ENCODE data around the gene SLCO4A1.

Gene SLCO4A1

GRCh38 chr20:62657956-62658355, 15.7 kb downstream of the SLCO4A1 start:
- no peak overlapping the region for H3K4me3 ChIP-seq (ENCODE audit: low read length)
- no peak for DNase-seq (ENCODE audit: low read depth, low spot score)

GRCh38 chr20:62658593-62659178, 16.4 kb downstream of the SLCO4A1 start:
- no peak for DNase-seq (ENCODE audit: low read depth, low spot score)
- H3K4me3 ChIP-seq (ENCODE audit: low read length), result no peak overlapping the region

DNA sequence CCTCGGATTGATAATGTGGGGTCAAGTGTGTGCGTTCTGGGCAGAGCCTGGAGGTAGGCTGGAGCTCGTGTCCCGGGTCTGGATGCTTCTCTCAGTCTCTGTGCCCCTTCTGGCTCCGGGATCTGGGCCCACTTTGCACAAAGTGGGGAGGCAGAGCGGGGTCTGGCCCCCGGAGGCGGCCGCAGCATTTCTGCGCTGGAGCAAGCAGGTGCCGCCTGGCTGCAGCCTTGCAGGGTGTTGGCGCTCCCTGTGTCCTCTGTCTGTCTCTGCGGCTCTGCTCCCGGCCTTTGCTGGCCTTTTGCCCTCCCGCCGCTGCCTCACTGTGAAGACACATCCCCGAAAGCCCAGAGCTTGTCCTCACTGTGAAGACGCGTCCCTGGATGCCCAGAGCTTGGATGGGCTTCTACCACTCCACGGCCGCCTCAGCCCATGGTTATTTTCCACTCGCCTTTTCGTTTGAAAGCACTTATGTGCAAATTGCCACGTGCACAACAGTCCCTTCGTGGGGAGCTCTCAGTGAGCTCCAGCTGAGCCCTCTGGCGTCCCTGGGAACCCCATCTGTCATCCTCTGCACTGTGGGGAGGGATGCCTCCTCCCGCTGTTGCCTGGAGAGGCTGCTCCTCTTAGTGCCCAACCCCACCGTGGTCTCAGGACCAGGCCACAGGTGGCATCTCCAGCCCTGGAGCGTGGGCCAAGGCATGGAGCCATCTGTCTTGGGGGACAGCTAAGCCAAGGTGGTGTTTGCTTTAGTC, 17.4 kb downstream of the SLCO4A1 start:
- DNase-seq (ENCODE audit: low read depth, low spot score), result no peak
- no peak overlapping the region for H3K4me3 ChIP-seq (ENCODE audit: low read length)

DNA sequence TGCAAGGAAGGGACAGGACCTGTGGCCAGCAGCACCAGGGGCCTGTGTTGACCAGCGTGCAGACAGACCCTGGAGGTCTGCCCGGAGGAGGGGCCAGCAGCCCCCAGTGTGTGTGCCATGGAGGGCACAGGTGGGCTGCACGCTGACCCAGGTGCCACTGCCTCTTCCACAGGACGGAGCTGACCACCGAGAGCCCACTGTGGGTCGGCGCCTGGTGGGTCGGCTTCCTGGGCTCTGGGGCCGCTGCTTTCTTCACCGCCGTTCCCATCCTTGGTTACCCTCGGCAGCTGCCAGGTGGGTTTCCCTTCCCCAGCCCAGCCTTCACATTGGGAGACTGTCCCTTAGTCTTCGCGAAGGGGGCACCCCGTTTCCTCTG, 17.9 kb downstream of the SLCO4A1 start:
- no peak overlapping the region for H3K4me3 ChIP-seq (ENCODE audit: low read length)
- no peak for DNase-seq (ENCODE audit: low read depth, low spot score)

DNA sequence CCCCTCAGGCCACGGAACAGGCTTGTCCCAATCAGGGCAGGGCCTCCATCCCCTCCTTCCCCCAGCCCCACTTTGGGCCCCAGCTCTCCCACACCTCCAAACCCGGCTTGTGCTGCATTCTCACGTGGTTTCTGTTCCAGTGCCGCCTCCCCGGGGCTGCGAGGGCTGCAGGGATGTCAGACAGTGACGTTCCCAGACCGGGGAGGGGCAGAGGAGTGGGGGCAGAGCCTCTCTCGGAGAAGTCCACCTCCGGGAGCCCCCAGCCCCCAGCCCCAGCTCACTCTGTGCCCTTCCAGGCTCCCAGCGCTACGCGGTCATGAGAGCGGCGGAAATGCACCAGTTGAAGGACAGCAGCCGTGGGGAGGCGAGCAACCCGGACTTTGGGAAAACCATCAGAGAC, 18.5 kb downstream of the SLCO4A1 start:
- no peak for DNase-seq (ENCODE audit: low read depth, low spot score)
- no peak overlapping the region for H3K4me3 ChIP-seq (ENCODE audit: low read length)

- no peak for DNase-seq (ENCODE audit: low read depth, low spot score)
- H3K4me3 ChIP-seq (ENCODE audit: low read length), result no peak overlapping the region
Observed at GRCh38 chr20:62661647-62662046, 19.3 kb downstream of the SLCO4A1 start.

DNA sequence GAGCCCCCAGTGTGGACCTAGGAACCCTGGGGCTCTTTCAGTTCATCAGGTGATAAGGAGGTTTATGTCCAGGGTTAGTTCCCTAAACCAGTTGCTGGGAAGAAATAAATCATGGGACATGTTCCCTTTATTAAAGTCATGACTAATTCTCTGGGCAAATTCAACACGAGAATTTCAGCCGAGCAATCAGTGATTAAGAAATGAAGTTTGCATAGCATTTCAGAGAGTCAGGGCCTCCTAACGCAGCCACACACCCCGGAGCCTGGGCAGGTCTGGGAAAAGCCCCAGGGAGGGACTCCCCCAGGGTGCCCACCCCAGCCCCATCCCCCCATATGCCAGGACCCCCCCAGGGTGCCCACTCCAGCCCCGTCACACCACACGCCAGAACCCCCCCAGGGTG, 20.1 kb downstream of the SLCO4A1 start:
- no peak overlapping the region for H3K4me3 ChIP-seq (ENCODE audit: low read length)
- no peak for DNase-seq (ENCODE audit: low read depth, low spot score)

DNA sequence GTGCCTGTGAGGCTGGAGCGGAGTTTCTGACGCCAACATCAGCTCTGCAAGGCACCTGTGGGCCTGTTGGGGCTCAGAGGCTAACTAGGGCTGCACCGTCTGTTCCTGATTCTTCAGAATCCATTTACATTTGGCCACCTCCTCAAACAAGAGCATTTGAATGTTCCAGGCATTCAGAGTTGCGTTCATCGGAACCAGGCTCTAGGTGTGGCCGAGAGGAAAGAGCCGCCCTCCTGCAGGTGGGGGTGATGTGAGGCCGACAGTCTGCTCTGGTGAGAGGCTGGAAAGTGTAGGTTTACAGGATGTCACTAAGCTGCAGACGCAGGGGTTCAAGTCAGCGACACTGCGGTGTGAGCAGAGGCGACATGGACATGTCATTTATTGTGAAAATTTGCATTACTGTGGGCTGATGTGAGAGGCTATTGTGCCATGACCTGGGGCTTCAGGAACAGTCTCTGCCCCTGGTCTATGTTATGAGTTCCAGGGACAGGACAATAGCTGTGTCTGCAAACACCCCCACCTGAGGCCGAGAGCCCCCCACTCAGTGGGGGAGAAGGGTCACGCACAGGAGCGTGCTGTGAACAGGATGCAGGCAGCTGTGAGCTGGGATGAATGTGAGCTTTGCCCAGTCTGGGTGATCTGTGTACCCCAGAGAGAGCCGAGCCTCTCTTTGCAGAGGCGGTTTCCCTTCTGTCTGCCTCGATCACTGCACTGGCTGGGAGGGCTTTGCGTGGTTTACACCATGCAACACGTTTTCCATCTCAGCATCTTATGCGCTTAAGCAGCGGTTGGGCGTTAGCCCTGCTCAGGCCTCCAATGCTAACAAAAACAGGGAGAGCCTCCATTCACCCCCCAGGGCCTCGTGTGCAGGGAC, 21.1 kb downstream of the SLCO4A1 start:
- H3K4me3 ChIP-seq (ENCODE audit: low read length), result no peak overlapping the region
- DNase-seq (ENCODE audit: low read depth, low spot score), result no peak

DNA sequence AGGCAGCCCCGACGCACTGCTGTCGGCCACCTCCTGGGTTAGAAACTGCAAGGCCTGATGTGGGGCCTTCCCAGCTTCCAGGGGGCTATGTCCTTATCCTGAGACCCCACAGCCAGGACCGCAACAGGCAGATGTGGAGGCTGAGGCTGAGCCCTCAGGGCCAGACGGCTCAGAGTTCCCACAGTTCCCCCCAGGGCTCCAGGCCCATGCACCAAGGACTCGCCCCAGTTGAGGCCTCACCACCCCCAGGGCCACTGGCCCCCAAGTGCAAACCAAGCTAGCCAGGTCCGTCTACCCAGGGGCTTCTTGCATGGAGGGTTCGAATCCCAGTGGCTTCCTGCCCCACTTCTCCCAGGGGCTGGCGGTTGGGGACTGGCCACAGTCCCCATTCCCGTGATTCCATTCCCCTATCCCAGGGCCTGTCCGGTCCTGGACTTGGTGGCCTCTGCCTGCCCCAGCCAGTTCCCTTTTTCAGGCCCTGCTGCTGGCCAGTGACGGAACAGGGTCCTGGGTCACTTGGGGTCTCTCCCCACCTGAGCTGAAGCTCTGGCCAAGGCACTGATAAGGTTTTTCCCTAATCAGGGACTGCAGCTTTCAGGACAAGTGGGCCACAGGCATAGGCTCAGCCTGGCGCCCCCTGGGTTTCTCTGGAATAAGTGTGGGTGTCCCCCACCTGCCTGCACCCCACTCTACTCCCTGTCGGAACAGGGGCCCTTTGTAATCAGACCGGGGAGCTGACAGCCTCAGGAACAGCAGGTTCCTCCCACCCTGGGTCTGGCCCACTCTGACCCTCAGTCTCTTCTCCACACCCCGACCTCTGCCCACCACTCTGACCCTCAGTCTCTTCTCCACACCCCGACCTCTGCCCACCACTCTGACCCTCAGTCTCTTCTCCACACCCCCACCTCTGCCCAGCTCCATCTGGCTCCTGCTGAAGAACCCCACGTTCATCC, 22.0 kb downstream of the SLCO4A1 start:
- no peak overlapping the region for H3K4me3 ChIP-seq (ENCODE audit: low read length)
- no peak for DNase-seq (ENCODE audit: low read depth, low spot score)

DNA sequence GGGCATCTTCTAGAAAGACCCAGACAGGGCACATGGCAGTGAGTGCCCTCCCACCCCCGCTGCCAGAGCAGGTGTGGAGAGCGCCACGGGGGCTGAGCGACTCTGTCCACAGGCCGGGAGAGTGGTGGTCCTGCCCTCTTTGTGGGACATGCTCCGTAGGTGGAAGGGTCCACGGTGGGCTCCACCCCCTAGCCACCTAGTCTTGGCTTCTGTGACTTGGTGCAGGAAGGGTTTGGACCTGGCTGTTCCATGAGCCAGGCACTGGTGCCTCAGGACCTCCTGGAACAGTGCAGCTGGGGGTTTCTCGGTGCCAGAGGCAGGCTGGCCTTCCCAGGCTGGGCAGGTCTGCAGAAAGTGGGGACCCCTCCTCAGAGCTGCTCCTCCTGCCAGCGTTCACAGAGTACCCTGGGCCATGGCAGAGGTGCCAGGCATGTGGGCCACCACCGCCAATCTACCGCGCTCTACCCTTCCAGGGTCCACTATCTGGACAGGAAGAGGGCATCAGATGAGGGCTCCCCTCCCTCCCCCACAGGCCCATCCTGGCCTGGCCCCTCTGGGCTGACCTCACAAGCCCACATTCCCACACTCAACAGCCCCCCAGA, 23.0 kb downstream of the SLCO4A1 start:
- no peak for DNase-seq (ENCODE audit: low read depth, low spot score)
- H3K4me3 ChIP-seq (ENCODE audit: low read length), result no peak overlapping the region

DNA sequence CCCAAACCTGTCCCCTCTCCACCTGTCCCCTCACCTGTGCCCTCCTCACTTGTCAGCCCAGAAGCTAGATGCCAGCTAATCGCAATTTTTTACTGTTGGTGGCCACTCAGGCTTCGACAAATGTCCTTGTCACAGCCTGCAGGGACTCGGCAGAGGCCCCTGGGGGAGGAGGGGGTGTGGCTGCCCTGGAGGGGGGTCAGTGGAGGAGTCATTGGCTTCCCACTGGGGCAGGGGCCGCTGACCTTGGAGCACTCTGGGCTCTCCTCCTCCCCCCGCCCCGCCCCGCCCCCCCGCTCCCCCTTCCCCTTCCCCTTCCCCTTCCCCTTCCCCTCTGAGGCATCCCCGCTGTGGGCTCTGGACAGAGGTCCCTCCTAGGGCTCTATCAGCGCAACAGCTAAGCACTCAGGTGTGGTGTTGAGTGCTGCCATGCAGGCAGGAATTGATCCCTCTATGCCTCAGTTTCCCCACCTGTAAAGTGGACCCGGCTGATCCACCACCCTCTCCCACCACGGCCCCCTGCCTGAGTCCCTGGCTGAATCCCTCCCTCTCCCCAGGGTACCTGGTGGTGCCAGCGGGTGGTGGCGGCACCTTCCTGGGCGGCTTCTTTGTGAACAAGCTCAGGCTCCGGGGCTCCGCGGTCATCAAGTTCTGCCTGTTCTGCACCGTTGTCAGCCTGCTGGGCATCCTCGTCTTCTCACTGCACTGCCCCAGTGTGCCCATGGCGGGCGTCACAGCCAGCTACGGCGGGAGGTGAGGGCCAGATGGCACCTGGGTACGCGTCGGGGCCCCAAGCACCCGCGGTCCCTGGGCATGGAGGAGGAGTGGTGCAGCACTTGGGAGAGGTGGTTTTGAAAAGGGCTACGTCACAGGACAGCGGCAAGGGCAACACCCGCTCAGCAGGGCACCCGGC, 23.8 kb downstream of the SLCO4A1 start:
- no peak overlapping the region for H3K4me3 ChIP-seq (ENCODE audit: low read length)
- DNase-seq (ENCODE audit: low read depth, low spot score), result no peak

GRCh38 chr20:62666736-62667529, 24.6 kb downstream of the SLCO4A1 start:
- DNase-seq (ENCODE audit: low read depth, low spot score), result no peak
- H3K4me3 ChIP-seq (ENCODE audit: low read length), result no peak overlapping the region

- H3K4me3 ChIP-seq (ENCODE audit: low read length), result no peak overlapping the region
- no peak for DNase-seq (ENCODE audit: low read depth, low spot score)
Observed at GRCh38 chr20:62667530-62668440, 25.5 kb downstream of the SLCO4A1 start.

DNA sequence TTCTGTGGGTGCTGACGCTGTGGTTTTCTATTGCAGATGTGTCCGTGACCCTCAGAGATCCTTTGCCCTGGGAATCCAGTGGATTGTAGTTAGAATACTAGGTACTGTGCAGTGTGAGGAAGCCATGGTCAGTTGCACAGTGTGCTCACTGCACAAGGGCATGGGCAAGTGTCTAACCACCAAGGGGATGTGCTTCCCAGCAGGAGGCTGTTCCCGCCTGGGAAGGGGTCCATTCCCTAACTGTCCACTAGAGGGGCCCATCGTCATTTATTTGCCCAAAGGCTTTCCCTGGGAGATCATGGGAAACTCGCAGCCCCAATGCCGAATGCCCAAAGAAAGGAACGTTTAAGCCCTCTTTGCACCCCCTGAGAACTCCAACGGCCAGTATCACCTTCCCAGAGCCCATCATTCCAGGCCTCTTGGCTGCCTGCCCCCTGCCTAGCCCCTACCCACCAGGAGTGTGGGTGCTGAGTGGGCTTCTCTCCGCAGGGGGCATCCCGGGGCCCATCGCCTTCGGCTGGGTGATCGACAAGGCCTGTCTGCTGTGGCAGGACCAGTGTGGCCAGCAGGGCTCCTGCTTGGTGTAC, 26.2 kb downstream of the SLCO4A1 start:
- DNase-seq (ENCODE audit: low read depth, low spot score), result peak; percentile 17
- no peak overlapping the region for H3K4me3 ChIP-seq (ENCODE audit: low read length)

DNA sequence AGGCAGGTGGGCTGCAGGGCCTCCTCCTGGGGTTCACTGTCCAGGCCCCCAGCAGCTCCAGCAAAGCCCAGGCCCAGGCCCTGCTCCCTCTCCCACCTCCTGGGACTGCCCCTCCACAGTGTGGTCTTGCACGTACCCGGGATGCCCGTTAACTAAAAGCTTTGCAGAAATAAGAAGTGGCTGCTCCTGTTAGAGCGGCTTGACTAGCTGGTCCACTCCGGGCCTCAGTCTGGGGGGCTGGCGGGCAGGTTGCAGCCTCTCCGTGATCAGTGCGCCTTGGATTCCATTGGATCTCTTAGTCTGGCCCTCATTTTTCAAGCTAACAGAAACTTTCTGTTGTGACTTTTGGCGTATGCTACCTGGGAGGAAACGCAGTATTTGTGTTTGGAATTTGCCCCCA, 26.9 kb downstream of the SLCO4A1 start:
- no peak for DNase-seq (ENCODE audit: low read depth, low spot score)
- no peak overlapping the region for H3K4me3 ChIP-seq (ENCODE audit: low read length)

DNA sequence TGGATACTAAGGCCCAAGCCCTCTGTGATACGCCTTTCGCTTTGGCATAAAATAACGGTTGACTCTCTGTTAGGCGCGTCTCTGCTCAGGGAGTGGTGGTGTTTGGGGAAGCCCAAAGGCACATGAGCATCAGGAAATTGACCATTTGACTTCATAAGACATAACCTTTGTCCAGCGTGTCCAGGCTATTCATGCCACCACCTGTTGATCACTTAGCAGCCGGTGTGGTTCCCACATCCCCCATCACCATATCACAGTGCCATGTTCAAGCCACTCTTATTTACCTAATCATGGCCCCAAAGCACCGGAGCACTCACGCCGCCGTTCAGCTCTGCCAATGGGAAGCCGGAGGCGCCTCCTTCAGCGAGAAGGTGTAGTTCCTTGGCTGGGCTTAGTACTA, 27.9 kb downstream of the SLCO4A1 start:
- DNase-seq (ENCODE audit: low read depth, low spot score), result no peak
- H3K4me3 ChIP-seq (ENCODE audit: low read length), result no peak overlapping the region
